ENCODE measurements around the gene RAB41. TPM values are rescaled to one million over a fixed set of nuclear protein-coding genes. Genes with fewer than 3 reads are reported as not detected.

RAB41 gene
- total RNA-seq, 1 experiment from 2014 or later: not detected

GRCh38 chrX:70293621-70294020 lies 11.6 kb downstream of the RAB41 start:
- Histone ChIP-seq H3K79me2 (ENCODE audit: insufficient read depth, low read length) (no peaks in the 10 kb centered on the region), H3K56ac (ENCODE audit: insufficient read length, low read depth, low read length) (no peak overlapping the region), H3K4me2 (ENCODE audit: insufficient read depth, insufficient read length, low read length) (no peak overlapping the region), H2AFZ (ENCODE audit: low read length) (no peak overlapping the region), H3K4ac (ENCODE audit: low read depth, low read length) (no peak overlapping the region), H2BK12ac (ENCODE audit: insufficient read length, low read depth, low read length) (no peak overlapping the region), H4K91ac (ENCODE audit: insufficient read length, low read depth, low read length) (no peak overlapping the region), H3K14ac (ENCODE audit: insufficient read depth, low read length) (no peak overlapping the region), H3K79me1 (ENCODE audit: insufficient read depth, low read depth, low read length, poor library complexity, severe bottlenecking) (no peaks in the 10 kb centered on the region), H3K9ac (ENCODE audit: extremely low read depth, insufficient read length, low read length) (no peak overlapping the region), H2AK5ac (ENCODE audit: insufficient read length, low read length) (no peak overlapping the region), H3K4me1 (ENCODE audit: insufficient read depth, low read length) (no peaks in the 10 kb centered on the region), H3K27ac (ENCODE audit: insufficient read length, low read depth, low read length) (no peak overlapping the region), H4K20me1 (ENCODE audit: control insufficient read depth, insufficient read depth, insufficient read length) (no peaks in the 10 kb centered on the region), H3K23me2 (ENCODE audit: insufficient read length, low read depth, low read length, poor library complexity, severe bottlenecking) (no peaks in the 10 kb centered on the region), H4K5ac (ENCODE audit: insufficient read length, low read depth, low read length) (no peak overlapping the region), H3T11ph (ENCODE audit: low read length) (no peak overlapping the region), H2BK120ac (ENCODE audit: low read depth, low read length, poor library complexity, severe bottlenecking) (no peak overlapping the region), H4K8ac (replicated peaks; ENCODE audit: insufficient read length, low read depth, low read length) (no peak overlapping the region), H2BK5ac (ENCODE audit: insufficient read length, low read length) (no peak overlapping the region), H2BK15ac (ENCODE audit: low read depth, low read length) (no peak overlapping the region), H3K18ac (ENCODE audit: insufficient read length, low read depth, low read length) (no peak overlapping the region), H2BK20ac (ENCODE audit: low read depth, low read length, poor library complexity, severe bottlenecking) (no peak overlapping the region), H3K9me3 (ENCODE audit: control insufficient read depth, low read depth, low read length) (peaks cover 3% of the 10 kb centered on the region), H3K23ac (ENCODE audit: insufficient read length, low read depth, low read length) (no peak overlapping the region), H3K27me3 (ENCODE audit: insufficient read depth, low read length) (no peaks in the 10 kb centered on the region)
- H3K4me3 Mint-ChIP-seq: no peak overlapping the region
- TF ChIP-seq CTCF (conservative IDR thresholded peaks at IDR 0.05): no peak
- H3K27ac Mint-ChIP-seq: no peak overlapping the region
- 100% methylated on average over 2 of the region's 5 CpGs for WGBS (ENCODE audit: extremely low coverage, insufficient read length, low lambda C conversion rate)
- H3K9me3 Mint-ChIP-seq: peaks cover 45 to 56% of the 10 kb centered on the region in 2 experiments
- DNase-seq: no peak
- peaks cover 2 to 36% (median 26%) of the 10 kb centered on the region in 3 experiments for H3K36me3 Mint-ChIP-seq (ENCODE audit: insufficient read depth in 1 of 3, low read depth in 3 of 3)
- H3K27me3 Mint-ChIP-seq (ENCODE audit: low read depth): no peaks in the 10 kb centered on the region
- H3K4me1 Mint-ChIP-seq: peaks cover 9 to 14% of the 10 kb centered on the region in 2 experiments
